ENCODE measurements around the gene ZNRF1. TPM values are rescaled to one million over a fixed set of nuclear protein-coding genes. Genes with fewer than 3 reads are reported as not detected.

ZNRF1 gene
- total and polyA plus RNA-seq, 4 donors, result 7.9 to 10.9 (median 9.2) TPM

DNA sequence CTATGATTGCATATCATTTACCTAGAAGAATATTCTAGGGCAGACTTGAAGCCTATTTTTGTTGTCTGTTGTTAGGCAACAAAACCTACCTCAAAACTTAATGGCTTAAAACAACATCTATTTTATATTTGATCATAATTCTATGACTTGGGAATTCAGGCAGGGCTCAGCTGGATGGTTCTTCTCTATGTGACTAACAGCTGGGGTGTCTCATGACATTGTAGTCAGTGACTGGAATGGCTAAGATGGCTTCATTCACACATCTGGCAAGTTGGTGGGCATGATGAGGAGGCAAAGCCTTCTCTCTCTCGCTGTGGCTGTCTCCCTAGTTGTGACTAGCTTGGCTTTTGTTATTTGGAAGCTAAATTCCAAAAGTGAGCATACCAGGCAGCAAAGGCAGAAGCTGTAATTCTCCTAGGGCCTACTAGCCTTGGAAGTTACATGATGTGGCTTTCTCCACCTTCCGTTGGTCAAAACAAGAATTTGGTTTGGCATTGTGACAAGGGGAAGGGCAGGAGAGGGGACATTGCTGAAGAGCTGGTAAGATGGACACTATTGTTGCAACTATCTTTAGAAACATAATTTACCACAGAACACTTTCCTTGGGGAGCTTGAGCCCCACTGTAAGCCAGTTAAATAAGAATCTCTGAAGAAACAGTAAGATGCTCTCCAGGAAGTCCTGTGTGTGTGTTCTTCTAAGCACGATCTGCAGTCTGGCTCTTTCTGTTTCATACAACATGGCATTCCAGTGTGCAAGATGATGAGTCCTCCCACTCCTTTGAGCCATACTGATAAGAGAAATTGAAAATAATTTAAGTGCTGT, 39.4 kb downstream of the ZNRF1 start:
- H3K4me3 ChIP-seq (ENCODE audit: low read depth in 1 of 3, low read length in 3 of 3), result no peak overlapping the region
- no peaks in the 10 kb centered on the region for H3K27me3 ChIP-seq (ENCODE audit: control insufficient read depth in 4 of 4, insufficient read depth in 4 of 4, low read length in 3 of 4)
- peaks cover 2 to 6% (median 3%) of the 10 kb centered on the region in 4 donors for H3K4me1 ChIP-seq (ENCODE audit: control insufficient read depth in 4 of 4, insufficient read depth in 4 of 4, low read length in 3 of 4)
- no peak overlapping the region for H3K9ac ChIP-seq (ENCODE audit: low read depth in 1 of 2, low read length in 2 of 2)
- H3K9me3 ChIP-seq (ENCODE audit: control insufficient read depth in 4 of 4, low read length in 3 of 4), result peaks cover 0 to 1% (median 0%) of the 10 kb centered on the region in 4 donors
- no peak overlapping the region for H3K27ac ChIP-seq (ENCODE audit: low read depth in 1 of 2, low read length in 2 of 2)
- 90% methylated on average over 3 of the region's 3 CpGs for WGBS
- TF ChIP-seq FOXA1 (IDR thresholded peaks at IDR 0.05) (no peak), NR2F2 (IDR thresholded peaks at IDR 0.05) (no peak), GABPA (IDR thresholded peaks at IDR 0.05 in 1 of 2, conservative IDR thresholded peaks at IDR 0.05 in 1 of 2) (no peak), EGR1 (IDR thresholded peaks at IDR 0.05; ENCODE audit: low read depth in 2 of 2) (no peak), FOXA2 (IDR thresholded peaks at IDR 0.05) (no peak), HNF4A (conservative IDR thresholded peaks at IDR 0.05) (no peak)
- no peak for DNase-seq (ENCODE audit: low spot score)
- H3K36me3 ChIP-seq (ENCODE audit: control insufficient read depth in 4 of 4, insufficient read depth in 3 of 4, low read depth in 1 of 4, low read length in 3 of 4), result no peaks in the 10 kb centered on the region

DNA sequence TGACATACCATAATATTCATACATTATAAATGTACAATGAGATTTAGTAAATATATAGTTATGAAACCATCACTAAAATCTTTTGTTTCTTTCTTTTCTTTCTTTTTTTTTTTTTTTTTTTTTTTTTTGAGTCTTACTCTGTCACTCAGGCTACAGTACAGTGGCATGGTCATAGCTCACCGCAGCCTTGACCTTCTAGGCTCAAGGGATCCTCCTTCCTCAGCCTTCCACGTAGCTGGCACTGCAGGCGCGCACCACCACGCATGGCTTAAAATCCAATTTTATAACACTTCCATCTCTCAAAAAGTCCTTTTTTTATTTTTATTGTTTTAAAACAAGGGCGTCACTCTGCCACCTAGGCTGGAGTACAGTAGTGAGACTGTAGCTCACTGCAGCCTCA, 41.1 kb downstream of the ZNRF1 start:
- no peak overlapping the region for H3K9ac ChIP-seq (ENCODE audit: low read depth in 1 of 2, low read length in 2 of 2)
- no peak overlapping the region for H3K27ac ChIP-seq (ENCODE audit: low read depth in 1 of 2, low read length in 2 of 2)
- no peak for DNase-seq (ENCODE audit: low spot score)
- H3K4me1 ChIP-seq (ENCODE audit: control insufficient read depth in 4 of 4, insufficient read depth in 4 of 4, low read length in 3 of 4), result peaks cover 2 to 8% (median 5%) of the 10 kb centered on the region in 4 donors
- TF ChIP-seq JUND (IDR thresholded peaks at IDR 0.05), result no peak
- TF ChIP-seq NR2F2 (IDR thresholded peaks at IDR 0.05), result no peak
- TF ChIP-seq GABPA (IDR thresholded peaks at IDR 0.05 in 1 of 2, conservative IDR thresholded peaks at IDR 0.05 in 1 of 2), result no peak
- no peak for TF ChIP-seq RAD21 (IDR thresholded peaks at IDR 0.05)
- TF ChIP-seq TAF1 (conservative IDR thresholded peaks at IDR 0.05), result no peak
- no peak for TF ChIP-seq RXRA (IDR thresholded peaks at IDR 0.05)
- TF ChIP-seq, protein P1, sequence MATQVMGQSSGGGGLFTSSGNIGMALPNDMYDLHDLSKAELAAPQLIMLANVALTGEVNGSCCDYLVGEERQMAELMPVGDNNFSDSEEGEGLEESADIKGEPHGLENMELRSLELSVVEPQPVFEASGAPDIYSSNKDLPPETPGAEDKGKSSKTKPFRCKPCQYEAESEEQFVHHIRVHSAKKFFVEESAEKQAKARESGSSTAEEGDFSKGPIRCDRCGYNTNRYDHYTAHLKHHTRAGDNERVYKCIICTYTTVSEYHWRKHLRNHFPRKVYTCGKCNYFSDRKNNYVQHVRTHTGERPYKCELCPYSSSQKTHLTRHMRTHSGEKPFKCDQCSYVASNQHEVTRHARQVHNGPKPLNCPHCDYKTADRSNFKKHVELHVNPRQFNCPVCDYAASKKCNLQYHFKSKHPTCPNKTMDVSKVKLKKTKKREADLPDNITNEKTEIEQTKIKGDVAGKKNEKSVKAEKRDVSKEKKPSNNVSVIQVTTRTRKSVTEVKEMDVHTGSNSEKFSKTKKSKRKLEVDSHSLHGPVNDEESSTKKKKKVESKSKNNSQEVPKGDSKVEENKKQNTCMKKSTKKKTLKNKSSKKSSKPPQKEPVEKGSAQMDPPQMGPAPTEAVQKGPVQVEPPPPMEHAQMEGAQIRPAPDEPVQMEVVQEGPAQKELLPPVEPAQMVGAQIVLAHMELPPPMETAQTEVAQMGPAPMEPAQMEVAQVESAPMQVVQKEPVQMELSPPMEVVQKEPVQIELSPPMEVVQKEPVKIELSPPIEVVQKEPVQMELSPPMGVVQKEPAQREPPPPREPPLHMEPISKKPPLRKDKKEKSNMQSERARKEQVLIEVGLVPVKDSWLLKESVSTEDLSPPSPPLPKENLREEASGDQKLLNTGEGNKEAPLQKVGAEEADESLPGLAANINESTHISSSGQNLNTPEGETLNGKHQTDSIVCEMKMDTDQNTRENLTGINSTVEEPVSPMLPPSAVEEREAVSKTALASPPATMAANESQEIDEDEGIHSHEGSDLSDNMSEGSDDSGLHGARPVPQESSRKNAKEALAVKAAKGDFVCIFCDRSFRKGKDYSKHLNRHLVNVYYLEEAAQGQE (IDR thresholded peaks at IDR 0.05), result no peak
- no peak for TF ChIP-seq YY1 (IDR thresholded peaks at IDR 0.05)
- TF ChIP-seq SP1 (IDR thresholded peaks at IDR 0.05), result no peak
- WGBS, result 67% methylated on average over 6 of the region's 6 CpGs
- peaks cover 0 to 1% (median 0%) of the 10 kb centered on the region in 4 donors for H3K9me3 ChIP-seq (ENCODE audit: control insufficient read depth in 4 of 4, low read length in 3 of 4)
- no peak overlapping the region for H3K4me3 ChIP-seq (ENCODE audit: low read depth in 1 of 3, low read length in 3 of 3)
- H3K36me3 ChIP-seq (ENCODE audit: control insufficient read depth in 4 of 4, insufficient read depth in 3 of 4, low read depth in 1 of 4, low read length in 3 of 4), result no peaks in the 10 kb centered on the region
- no peaks in the 10 kb centered on the region for H3K27me3 ChIP-seq (ENCODE audit: control insufficient read depth in 4 of 4, insufficient read depth in 4 of 4, low read length in 3 of 4)

DNA sequence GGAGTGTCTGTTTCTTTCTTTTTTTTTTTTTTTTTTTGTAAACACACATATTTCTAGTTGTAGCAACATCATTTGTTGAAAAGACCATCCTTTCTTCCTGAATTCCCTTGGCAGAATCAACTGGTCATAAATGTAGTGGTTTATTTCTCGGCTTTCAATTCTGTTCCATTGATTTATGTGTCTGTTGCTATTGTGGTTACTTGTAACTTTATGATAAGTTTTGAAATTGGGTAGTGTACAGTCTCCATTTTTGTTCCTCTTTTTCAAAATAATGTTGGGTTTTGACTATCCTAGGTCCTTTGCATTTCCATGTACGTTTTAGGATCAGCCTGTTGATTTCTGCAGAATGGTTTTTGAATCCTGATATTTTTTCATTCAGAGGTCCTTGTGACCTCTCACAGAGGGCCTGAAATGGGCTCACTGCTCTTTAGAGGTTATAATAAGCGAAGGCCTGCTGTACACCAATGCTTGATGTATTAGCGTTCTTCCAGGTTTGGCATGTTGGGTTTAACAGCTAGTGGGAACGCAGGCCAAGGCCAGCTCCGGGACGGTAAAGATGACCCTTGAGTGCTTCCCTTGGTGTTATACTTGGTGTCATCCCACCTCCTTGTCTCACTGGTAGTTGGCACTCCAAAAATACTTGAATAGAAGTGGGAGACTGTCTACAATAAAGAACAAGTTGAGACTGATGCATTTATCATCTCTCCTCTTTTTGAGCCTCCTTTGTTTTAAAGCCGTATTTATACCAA, 43.8 kb downstream of the ZNRF1 start:
- WGBS, result 74% methylated on average over 8 of the region's 8 CpGs
- peak overlapping the region in 1 of 2 donors; percentile 7 for H3K27ac ChIP-seq (ENCODE audit: low read depth in 1 of 2, low read length in 2 of 2)

More for the DNA sequence above, 43.8 kb downstream of the ZNRF1 start:
- peaks cover 0 to 1% (median 0%) of the 10 kb centered on the region in 4 donors for H3K9me3 ChIP-seq (ENCODE audit: control insufficient read depth in 4 of 4, low read length in 3 of 4)
- no peak overlapping the region for H3K9ac ChIP-seq (ENCODE audit: low read depth in 1 of 2, low read length in 2 of 2)
- no peak for TF ChIP-seq JUND (IDR thresholded peaks at IDR 0.05)
- no peak for TF ChIP-seq NR2F2 (IDR thresholded peaks at IDR 0.05)
- TF ChIP-seq, protein P2, sequence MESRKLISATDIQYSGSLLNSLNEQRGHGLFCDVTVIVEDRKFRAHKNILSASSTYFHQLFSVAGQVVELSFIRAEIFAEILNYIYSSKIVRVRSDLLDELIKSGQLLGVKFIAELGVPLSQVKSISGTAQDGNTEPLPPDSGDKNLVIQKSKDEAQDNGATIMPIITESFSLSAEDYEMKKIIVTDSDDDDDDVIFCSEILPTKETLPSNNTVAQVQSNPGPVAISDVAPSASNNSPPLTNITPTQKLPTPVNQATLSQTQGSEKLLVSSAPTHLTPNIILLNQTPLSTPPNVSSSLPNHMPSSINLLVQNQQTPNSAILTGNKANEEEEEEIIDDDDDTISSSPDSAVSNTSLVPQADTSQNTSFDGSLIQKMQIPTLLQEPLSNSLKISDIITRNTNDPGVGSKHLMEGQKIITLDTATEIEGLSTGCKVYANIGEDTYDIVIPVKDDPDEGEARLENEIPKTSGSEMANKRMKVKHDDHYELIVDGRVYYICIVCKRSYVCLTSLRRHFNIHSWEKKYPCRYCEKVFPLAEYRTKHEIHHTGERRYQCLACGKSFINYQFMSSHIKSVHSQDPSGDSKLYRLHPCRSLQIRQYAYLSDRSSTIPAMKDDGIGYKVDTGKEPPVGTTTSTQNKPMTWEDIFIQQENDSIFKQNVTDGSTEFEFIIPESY (IDR thresholded peaks at IDR 0.05), result no peak
- TF ChIP-seq EGR1 (IDR thresholded peaks at IDR 0.05; ENCODE audit: low read depth in 2 of 2), result no peak
- TF ChIP-seq TAF1 (conservative IDR thresholded peaks at IDR 0.05), result no peak
- TF ChIP-seq, protein P1 (IDR thresholded peaks at IDR 0.05), result no peak
- no peak for TF ChIP-seq YY1 (IDR thresholded peaks at IDR 0.05)
- TF ChIP-seq, protein P3, sequence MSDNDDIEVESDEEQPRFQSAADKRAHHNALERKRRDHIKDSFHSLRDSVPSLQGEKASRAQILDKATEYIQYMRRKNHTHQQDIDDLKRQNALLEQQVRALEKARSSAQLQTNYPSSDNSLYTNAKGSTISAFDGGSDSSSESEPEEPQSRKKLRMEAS (IDR thresholded peaks at IDR 0.05), result no peak
- H3K36me3 ChIP-seq (ENCODE audit: control insufficient read depth in 4 of 4, insufficient read depth in 3 of 4, low read depth in 1 of 4, low read length in 3 of 4), result no peaks in the 10 kb centered on the region
- no peak for DNase-seq (ENCODE audit: low spot score)
- H3K4me3 ChIP-seq (ENCODE audit: low read depth in 1 of 3, low read length in 3 of 3), result no peak overlapping the region
- H3K27me3 ChIP-seq (ENCODE audit: control insufficient read depth in 4 of 4, insufficient read depth in 4 of 4, low read length in 3 of 4), result no peaks in the 10 kb centered on the region
- H3K4me1 ChIP-seq (ENCODE audit: control insufficient read depth in 4 of 4, insufficient read depth in 4 of 4, low read length in 3 of 4), result peaks cover 2 to 13% (median 5%) of the 10 kb centered on the region in 4 donors
